Astrocyte of the cerebellum (primary cell): ENCODE results near the gene SSH3.

ENCODE experiments used
- DNase-seq: peaks from one replicate; pipeline ENCODE4 v3.0.0-alpha.2; 2011; ENCODE audit warnings: low read depth
- H3K4me3 ChIP-seq: 2 replicates; pipeline ENCODE4 v1.5.1; 2011; ENCODE audit warnings: mild to moderate bottlenecking, low read depth, low read length, moderate library complexity
- CTCF ChIP-seq: IDR thresholded peaks from 2 replicates; pipeline ENCODE4 v1.5.1; 2012; ENCODE audit warnings: low read length, low read depth, moderate library complexity, mild to moderate bottlenecking; ENCODE audit errors: missing control alignments
- in situ Hi-C: cut with HindIII; loops from 2 replicates; pipeline ENCODE4 v1.10.0; 2017; ENCODE audit warnings: low sequenced_read_pairs

SSH3 gene

GRCh38 chr11:67356387-67356863 lies 53.1 kb downstream of the SSH3 start:
- in situ Hi-C loops = no loop called here
- no peak overlapping the region for H3K4me3 ChIP-seq
- TF ChIP-seq CTCF = no peak
- no peak for DNase-seq

- DNase-seq = peak; percentile 73
- no peak overlapping the region for H3K4me3 ChIP-seq
- in situ Hi-C loops = no loop called here
These were observed 53.7 kb downstream of the SSH3 start for GRCh38 chr11:67356864-67357561.

GRCh38 chr11:67357831-67358670 lies 54.7 kb downstream of the SSH3 start:
- in situ Hi-C loops = no loop called here

More at GRCh38 chr11:67356864-67357561, 53.7 kb downstream of the SSH3 start:
- TF ChIP-seq CTCF = peak; percentile 98

More at GRCh38 chr11:67357831-67358670, 54.7 kb downstream of the SSH3 start:
- TF ChIP-seq CTCF = no peak
- H3K4me3 ChIP-seq = no peak overlapping the region
- DNase-seq = no peak
